Mesenteric fat pad (tissue), 1 donor: ENCODE measurements around the gene IL10. TPM values are rescaled to one million over a fixed set of nuclear protein-coding genes. Genes with fewer than 3 reads are reported as not detected.

Experiments used
- DNase-seq: peaks from one replicate; pipeline ENCODE4 v3.0.0-alpha.2; 2020; ENCODE audit warnings: low spot score
- total RNA-seq: library from RNA; stranded (reverse); fragmentation: NEBNext Ultra II Directional; extraction: Animal tissue kit (Norgen Biotek cat#: 25700); gene quantifications from one replicate; pipeline ENCODE4 v1.2.1, GENCODE V29; 2021
- donor health status: DM: yes; HTN: yes; CAD: no.

IL10 gene
- total RNA-seq, 1 donor from 2014 or later, result 23.0 TPM

GRCh38 chr1:206737729-206738201 lies 34.5 kb downstream of the IL10 start:
- no peak for DNase-seq

- no peak for DNase-seq
Measured at GRCh38 chr1:206736878-206737728, 35.2 kb downstream of the IL10 start.

DNA sequence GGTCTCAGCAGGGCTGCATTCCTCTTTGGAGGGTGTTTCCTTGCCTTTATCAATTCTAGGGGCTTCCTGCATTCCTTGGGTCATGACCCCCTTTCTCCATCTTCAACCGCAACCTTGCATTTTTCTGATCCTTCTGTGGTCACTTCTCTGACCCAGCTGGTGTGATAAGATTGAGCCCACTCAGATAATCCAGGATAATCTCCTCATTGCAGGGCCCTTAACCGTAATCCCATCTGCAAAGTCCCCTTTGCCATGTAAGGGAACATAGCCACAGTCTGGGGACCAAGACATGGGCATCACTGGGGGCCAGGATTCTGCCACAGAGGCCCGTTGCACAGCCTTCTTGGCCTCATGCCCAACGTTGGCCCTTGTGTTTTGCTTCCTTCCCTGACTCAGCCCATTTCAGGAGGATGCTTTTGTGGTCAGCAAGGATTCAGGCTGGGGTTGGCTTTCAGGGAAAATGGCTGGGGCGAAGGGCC lies 36.7 kb downstream of the IL10 start:
- DNase-seq, result no peak

DNA sequence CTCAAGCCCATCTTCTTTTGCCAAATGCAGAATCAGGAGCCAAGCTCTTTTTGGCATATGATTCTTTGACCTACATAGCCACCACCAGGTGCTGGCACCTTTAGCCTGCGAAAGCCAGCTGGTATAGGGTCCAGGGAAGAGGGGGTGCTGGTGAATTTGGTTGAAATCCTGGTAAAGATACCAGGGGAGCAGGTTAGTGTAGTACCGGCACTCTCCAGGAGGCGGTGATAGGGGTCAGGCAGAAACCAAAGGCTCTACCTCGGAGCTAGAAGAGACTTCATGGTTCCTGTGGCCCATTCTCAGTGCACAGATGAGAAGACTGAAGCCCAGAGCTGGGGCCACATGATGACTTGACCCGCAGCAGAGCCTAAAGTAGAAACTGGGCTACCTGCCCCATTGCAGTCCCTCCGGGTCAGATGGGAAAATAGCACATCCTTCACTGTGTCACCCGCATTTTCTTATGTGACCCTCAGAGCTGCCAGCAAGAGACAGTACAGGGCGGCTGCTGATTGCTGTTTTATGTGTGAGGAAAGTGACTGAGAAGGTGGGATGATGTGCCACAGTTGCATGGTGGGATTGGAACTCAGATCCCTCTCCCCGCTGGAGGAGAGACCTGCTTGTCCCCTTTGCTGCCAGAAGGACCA lies 37.7 kb downstream of the IL10 start:
- DNase-seq, result peak; percentile 79

- no peak for DNase-seq
Measured at GRCh38 chr1:206732992-206733391, 39.3 kb downstream of the IL10 start.

GRCh38 chr1:206732508-206732907 lies 39.8 kb downstream of the IL10 start:
- DNase-seq, result no peak

DNA sequence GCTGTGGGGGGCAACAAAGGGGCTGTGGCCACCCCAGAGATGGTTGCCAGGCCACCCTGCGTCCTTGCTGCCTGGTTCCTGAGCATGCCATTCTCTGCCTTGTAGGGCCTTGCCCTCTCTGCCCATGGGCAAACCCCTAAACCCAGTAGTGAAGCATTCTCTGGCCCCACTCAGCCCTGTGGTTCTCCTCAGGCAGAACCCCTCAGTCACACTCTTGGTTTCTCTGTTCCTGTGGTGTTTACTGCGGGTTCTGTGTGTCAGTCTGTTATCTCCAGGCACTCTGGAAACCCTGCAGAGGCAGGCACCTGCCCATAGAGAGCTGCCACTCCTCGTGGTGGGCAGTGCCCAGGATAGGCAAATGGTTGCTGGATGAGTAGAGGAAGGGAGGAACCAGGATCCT lies 42.8 kb downstream of the IL10 start:
- DNase-seq, result peak; percentile 51

- DNase-seq, result no peak
Measured at GRCh38 chr1:206729050-206729449, 43.2 kb downstream of the IL10 start.

- peak; percentile 82 for DNase-seq
Measured at GRCh38 chr1:206728697-206728987, 43.7 kb downstream of the IL10 start.

DNA sequence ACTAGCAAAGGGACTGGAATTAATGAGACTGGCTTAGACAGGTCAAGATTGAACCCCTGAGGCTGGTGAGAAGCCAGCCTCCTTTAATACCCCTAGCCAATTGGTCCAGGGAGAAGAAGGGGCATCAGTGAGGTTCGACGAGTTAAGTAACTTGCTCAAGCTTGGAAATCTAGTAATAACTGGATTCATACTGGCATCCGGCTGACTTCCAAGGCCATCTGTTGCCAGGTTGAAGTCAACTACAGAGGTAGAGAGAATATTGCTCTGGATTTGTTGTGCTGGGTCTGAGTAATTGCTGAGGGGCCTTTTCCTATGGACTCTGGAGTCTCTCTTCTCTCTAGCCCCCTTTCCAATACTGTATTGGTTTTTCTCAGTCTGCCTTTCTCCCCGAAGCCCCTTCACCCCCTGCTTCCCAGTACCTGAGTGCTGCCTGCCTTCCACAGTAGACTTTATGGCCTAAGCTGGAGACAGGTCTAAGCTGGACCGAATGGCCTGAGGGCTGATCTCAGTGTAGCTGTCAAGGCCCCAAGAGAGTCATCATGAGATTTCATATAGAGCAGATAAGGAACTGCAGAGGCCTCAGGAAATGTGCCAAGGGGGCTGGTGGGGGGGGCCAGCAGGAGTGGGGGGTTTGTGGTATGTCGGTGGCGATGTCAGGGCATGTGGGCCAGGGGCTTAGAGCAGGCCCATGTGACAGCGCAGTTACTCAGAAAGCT lies 44.2 kb downstream of the IL10 start:
- peak; percentile 20 for DNase-seq

- DNase-seq, result peak; percentile 60
Measured at GRCh38 chr1:206725109-206725963, 47.0 kb downstream of the IL10 start.

DNA sequence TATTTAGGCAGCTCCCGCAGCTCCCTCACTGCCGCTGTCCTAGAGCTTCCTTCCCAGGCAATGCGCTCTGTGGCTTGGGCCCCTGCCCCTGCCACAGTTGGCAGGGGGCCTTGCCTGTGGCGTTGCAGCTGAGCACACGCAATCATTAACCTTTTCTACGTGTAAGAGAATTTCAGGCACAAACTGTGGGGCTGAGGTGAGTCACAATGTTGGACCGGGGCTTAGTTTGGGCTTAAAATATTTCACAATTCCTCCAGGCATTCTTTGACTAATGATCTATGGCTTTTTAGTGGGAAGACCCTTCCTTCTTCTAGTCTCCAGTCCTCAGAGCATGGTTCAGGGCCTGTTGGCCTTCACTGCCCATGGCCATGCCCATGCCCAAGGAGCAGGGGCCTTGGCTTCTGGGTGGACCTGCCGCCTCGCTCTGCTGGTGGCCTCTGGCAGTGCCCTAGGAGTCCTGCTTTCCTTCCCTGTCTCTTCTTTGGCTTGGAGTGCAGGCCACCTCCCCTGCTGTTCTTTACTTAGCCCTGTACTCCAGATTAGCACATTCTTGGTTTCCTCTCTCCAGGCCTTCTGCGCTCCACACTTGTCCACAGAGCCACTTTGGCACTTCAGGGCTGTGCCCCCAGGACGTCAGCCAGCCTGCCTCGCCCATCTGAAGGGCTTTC lies 48.4 kb downstream of the IL10 start:
- DNase-seq, result peak; percentile 84

- peak; percentile 86 for DNase-seq
Measured at GRCh38 chr1:206723462-206723804, 48.9 kb downstream of the IL10 start.

- peak; percentile 75 for DNase-seq
Measured at GRCh38 chr1:206722751-206723461, 49.4 kb downstream of the IL10 start.

DNA sequence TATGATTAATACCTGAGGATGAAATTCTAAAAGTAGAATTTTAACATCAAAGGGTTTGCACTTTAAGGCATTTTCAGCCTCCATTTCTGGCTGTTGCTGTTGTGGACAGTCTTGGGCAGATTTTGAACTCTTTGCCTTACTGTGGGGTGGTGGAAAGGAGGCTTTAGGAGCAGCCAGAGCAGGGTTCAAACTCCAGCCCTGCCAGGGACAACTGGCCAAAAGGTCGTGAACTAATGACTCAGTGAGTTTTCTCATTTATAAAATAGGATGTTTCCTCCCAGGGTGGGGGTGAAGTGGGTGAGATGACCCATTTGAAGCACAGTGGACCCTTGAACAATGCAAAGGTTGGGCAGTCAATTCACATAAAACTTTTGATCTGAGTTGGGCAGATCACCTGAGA lies 50.8 kb downstream of the IL10 start:
- DNase-seq, result peak; percentile 75

- peak; percentile 28 for DNase-seq
Measured at GRCh38 chr1:206719169-206719839, 53.0 kb downstream of the IL10 start.

GRCh38 chr1:206717674-206717989 lies 54.7 kb downstream of the IL10 start:
- no peak for DNase-seq
